ENCODE data around the gene NDEL1. TPM values are rescaled to one million over a fixed set of nuclear protein-coding genes. Genes with fewer than 3 reads are reported as not detected.
A peak's percentile ranks its signal among the peaks of the same experiment; 100 is the strongest.

NDEL1 gene
- total and polyA plus RNA-seq, 9 of the 15 experiments (the other 6 are each of a cell fraction or from before 2014, with no cell fraction given), result 0.86 to 30.5 (median 22.7) TPM

- TF ChIP-seq MYBL2 (IDR thresholded peaks at IDR 0.05; ENCODE audit: low read depth) (no peak; the same call in 1 of the 2 replicates), MYBL2 (CRISPR knock-in tag; IDR thresholded peaks at IDR 0.05; ENCODE audit: borderline replicate concordance) (no peak), PHB2 (IDR thresholded peaks at IDR 0.05; ENCODE audit: low read depth) (no peak), GTF2F1 (IDR thresholded peaks at IDR 0.05; ENCODE audit: low read depth, low read length) (no peak), ZNF639 (CRISPR knock-in tag; conservative IDR thresholded peaks at IDR 0.05 in 1 of 2, IDR thresholded peaks at IDR 0.05 in 1 of 2) (no peak; a peak in 1 of 4 replicates), CBX5 (IDR thresholded peaks at IDR 0.05; ENCODE audit: borderline replicate concordance, low read depth) (no peak), ELK1 (CRISPR knock-in tag; IDR thresholded peaks at IDR 0.05) (no peak), TAF1 (IDR thresholded peaks at IDR 0.05; ENCODE audit: control insufficient read depth, extremely low read depth, insufficient read depth, low read length, severe bottlenecking) (no peak), HDAC2 (IDR thresholded peaks at IDR 0.05) (0 out of 2 replicates have a peak, but pooled peaks have one; percentile 63), ZNF212 (CRISPR knock-in tag; IDR thresholded peaks at IDR 0.05) (no peak), U2AF1 (optimal IDR thresholded peaks at IDR 0.05; ENCODE audit: low read depth, low read length) (no peak), ZNF785 (CRISPR knock-in tag; IDR thresholded peaks at IDR 0.05) (no peak), ZNF124 (CRISPR knock-in tag; IDR thresholded peaks at IDR 0.05) (no peak), ZNF79 (CRISPR knock-in tag; IDR thresholded peaks at IDR 0.05; ENCODE audit: low read depth) (no peak), ARID3A (IDR thresholded peaks at IDR 0.05; ENCODE audit: borderline replicate concordance, low read depth, low read length) (peak; percentile 37; the same call in 1 of the 2 replicates), ZBTB5 (IDR thresholded peaks at IDR 0.05) (no peak), MAX (CRISPR knock-in tag; IDR thresholded peaks at IDR 0.05) (no peak)
Measured at GRCh38 chr17:8420041-8420934, 15.4 kb upstream of the NDEL1 start (continued).

All from K562 (cell line).